GM21825 (cell line): ENCODE measurements around the gene MMP20.

Experiments
- ATAC-seq: cut with Tn5 transposase; IDR thresholded peaks from one replicate; pipeline ENCODE4 v1.9.1; 2021; ENCODE audit warnings: mild to moderate bottlenecking, moderate library complexity; ENCODE audit not compliant: unreplicated experiment

The MMP20 gene

DNA sequence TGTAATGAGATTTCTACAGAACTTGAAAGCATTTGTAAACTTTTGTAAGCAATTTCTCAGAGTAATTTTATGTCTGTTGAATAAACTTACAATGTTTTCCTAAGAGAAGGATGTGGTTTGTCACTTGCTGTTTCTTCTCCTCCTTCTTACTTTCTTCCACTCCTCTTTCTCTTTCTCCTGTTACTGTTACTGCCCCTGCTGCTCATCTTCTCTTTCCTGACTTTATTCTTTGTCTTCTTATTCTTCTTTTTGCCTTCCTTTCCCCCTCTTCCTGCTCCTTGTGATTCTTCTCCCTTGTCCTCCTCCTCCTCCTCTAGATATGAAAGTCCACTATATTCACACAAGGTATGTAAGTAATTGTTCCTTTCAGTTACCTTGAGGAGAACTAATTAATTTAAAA is 63.5 kb downstream of the MMP20 start:
- ATAC-seq, result no peak

DNA sequence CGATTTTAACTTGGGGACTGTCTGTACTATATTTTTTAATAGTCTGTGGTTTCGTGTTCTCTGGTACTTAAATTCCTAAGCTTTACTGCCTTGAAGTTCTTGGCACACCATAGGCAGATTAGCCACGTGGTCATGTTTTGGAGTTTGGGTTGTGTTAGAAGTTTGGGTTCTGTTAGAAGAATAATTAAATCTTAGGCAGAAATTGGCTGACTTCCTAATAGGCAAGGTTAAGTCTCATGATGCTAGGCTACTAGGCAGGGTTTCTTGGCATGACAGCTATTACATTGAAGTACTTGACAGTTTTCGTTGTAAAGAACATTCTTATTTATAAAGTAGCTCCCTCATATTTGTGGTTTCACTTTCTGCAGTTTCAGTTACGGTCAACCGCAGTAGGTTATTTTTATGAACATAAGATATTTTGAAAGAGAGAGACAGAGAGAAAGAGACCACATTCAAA is 64.5 kb downstream of the MMP20 start:
- peak; percentile 72 for ATAC-seq

DNA sequence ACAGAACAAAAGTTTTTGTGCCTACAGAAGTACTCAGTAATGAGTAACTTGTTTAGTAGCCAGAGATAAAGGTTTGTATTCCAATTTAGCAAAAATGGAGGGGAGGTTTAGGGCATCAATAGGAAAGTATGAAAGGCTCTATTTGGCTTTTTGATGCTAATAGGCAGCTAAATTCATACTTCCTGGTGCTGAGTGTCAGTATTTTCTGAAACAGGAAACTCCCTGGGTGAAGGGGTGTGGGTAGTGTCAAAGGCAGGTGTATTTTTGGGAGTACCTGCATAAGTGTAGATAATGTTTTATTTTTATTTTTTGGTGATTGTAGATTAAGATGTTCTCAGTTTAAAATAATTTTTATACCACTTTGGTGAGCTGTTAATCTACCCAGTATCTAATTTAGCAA is 65.3 kb downstream of the MMP20 start:
- peak; percentile 42 for ATAC-seq

DNA sequence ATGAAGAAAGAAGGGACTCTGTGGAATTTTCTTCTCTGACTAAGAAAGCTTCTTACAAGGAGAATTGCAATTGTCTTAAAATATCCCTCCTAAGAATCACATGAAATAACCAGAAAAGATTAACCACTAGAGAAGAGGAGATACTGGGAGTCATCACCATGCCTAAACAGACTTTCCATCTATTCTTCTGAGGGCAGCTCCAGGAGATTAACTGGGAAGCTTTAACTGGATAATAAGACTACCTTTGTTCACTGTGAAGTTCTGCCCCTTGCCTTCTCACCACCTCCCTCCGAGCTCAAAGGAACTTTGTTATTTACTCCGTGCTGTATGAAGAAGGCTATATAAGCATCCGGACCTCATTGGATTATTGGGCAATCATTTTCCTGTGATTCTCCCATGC is 70.0 kb downstream of the MMP20 start:
- no peak for ATAC-seq

GRCh38 chr11:102553835-102554282 is 71.3 kb downstream of the MMP20 start:
- ATAC-seq, result peak; percentile 74

GRCh38 chr11:102552447-102553194 is 72.5 kb downstream of the MMP20 start:
- no peak for ATAC-seq

GRCh38 chr11:102552020-102552419 is 73.1 kb downstream of the MMP20 start:
- ATAC-seq, result no peak

DNA sequence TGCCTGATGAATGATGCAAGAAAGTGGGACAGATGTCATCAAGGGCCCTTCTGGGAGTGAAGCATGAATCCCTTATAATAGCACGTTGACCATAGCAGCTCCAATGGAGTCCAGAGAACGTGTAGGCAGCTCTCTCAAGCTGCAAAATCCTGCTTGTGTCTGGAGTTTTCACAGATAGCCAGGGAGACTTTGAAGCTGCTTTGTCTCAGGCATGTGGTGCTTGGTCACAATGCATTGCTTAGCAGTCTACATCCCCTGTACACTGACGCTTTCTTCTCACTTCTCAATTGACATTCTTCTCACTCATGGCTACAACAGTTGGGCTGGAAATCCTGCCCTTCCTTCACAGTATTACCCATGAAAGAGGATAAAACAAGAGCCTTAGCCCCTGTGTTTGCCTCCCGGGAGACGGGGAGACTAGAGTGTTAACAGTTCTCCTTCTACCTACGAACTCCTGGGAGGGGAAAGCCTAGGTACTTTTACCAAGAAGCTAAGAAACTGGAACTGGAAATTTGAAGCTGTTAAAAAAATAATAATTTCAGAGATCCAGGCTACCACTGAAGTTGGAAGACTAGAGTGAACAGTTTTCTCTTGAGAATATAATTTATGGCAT is 73.9 kb downstream of the MMP20 start:
- no peak for ATAC-seq

GRCh38 chr11:102546923-102547471 is 78.1 kb downstream of the MMP20 start:
- ATAC-seq, result peak; percentile 77

GRCh38 chr11:102546427-102546826 is 78.7 kb downstream of the MMP20 start:
- ATAC-seq, result peak; percentile 49

DNA sequence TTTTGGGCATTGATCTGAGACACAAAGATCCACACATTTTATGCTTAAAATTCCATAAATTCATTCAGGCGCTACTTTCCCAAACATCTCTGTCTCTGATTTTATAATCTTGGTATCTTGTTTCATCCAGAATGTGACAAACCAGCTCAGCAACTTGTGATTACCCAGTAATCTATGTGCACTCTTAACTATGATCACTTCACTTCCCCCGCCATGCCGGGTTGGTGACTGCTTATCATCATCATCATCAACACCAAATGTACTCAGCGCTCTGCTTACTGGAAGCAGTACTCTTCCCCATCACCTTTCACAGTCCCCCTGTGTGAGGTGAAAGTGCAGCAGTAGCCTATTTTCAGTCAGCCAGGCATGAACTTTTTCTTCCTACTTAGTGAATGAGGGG is 79.4 kb downstream of the MMP20 start:
- no peak for ATAC-seq

DNA sequence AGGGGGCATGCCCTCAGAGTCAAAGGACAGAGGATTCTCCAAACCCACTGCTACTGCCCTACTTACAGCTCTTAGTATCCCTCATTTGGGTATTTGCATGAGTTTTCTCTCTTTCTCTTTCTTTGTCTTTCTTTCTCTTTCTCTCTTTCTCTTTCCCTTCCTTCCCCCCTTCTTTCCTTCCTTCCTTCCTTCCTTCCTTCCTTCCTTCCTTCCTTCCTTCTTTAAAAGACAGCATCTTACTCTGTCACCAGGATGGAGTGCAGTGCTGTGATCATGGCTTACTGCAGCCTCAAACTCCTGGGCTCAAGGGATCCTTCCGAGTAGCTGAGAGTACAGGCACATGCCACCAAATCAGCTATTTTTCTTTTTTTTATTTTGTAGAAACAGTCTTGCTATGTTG is 80.5 kb downstream of the MMP20 start:
- ATAC-seq, result no peak

DNA sequence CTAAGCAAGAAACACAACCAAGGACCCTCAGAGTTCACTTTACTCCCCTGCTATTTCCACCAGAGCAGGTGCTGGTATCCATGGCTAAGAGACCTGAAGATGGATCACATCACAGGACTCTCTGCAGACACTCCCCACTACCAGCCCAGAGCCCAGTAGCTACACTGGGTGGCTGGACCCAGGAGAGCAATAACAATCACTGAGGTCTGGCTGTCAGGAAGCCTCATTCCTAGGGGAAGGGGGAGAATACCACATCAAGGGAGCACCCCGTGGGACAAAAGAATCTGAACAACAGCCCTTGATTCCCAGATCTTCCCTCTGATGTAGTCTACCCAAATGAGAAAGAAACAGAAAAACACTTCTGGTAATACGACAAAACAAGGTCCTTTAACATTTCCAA is 85.6 kb downstream of the MMP20 start:
- ATAC-seq, result no peak

GRCh38 chr11:102538932-102539331 is 86.2 kb downstream of the MMP20 start:
- no peak for ATAC-seq

- no peak for ATAC-seq
Observed at GRCh38 chr11:102534261-102534872, 90.8 kb downstream of the MMP20 start.

- ATAC-seq, result no peak
Observed at GRCh38 chr11:102530558-102530957, 94.6 kb downstream of the MMP20 start, which contains the start of gene MMP7. TSS of gene MMP7 (minus strand) at chr11:102530747. CDS start at chr11:102530700, 47 bp downstream.

DNA sequence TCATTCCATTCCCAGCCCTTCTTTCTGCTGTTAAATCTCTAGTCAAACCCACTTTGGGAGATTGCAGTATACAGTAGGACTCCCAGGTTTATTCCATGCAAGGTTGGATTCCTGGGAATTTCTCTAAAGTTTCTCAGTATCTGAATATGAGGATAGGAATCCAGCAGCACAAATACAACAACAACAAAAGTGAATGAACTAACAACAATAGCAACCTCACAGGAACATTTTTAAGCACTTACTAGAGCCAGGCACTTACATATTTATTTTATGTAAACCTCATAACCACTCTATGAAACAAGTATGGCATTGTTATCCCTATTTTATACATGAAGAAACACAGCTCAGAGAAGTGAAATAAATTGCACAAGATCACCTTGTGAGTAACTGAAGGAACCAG is 96.5 kb downstream of the MMP20 start:
- ATAC-seq, result no peak

DNA sequence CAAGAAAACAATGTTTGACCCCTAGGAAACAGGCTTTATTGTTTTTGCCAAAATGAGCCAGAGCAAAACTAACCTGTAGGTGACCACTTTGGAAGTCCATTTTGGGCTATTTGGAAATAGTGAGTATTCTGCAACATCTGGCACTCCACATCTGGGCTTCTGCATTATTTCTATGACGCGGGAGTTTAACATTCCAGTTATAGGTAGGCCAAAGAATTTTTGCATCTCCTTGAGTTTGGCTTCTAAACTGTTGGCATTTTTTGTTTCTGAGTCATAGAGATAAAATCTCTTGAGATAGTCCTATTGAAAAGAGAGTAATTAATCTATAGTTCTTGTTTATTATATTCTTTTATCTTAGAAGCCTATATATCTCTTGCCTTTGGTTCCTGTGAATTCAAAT is 97.4 kb downstream of the MMP20 start:
- ATAC-seq, result no peak

DNA sequence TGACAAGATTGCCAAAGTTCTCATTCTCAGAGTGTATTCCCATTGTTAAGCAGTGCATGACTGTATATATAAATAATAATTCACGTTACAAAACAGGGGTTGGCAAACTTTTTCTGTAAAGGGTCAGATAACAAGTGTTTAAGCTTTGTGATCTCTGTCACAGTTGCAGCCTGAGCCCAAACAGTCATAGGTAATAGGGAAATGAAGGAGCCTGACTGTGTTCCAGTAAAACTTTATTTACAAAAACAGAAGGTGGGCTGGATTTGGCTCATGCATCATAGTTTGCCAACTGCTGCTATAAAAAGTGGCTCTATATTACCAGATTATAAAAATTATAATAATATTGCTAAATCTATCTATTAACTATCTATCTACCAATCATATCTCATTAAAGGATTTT is 98.1 kb downstream of the MMP20 start:
- ATAC-seq, result no peak
